SU-DHL-6 (cell line): Measurements from ENCODE around the gene GRAP2.

Source experiments
- CTCF ChIP-seq: fragments of 200-600 bp; sonication (generic); IDR thresholded peaks from one replicate; pipeline ENCODE4 v1.5.1; 2017; ENCODE audit warnings: antibody characterized with exemption, mild to moderate bottlenecking, low read length, moderate library complexity; ENCODE audit not compliant: insufficient read depth, poor library complexity, severe bottlenecking
- EZH2phosphoT487 ChIP-seq: fragments of 200-600 bp; sonication (generic), shearing (Covaris generic); conservative IDR thresholded peaks from 2 replicates; pipeline ENCODE4 v1.6.1; 2018; ENCODE audit warnings: mild to moderate bottlenecking, antibody characterized with exemption, low read length, moderate library complexity, mixed read lengths

DNA sequence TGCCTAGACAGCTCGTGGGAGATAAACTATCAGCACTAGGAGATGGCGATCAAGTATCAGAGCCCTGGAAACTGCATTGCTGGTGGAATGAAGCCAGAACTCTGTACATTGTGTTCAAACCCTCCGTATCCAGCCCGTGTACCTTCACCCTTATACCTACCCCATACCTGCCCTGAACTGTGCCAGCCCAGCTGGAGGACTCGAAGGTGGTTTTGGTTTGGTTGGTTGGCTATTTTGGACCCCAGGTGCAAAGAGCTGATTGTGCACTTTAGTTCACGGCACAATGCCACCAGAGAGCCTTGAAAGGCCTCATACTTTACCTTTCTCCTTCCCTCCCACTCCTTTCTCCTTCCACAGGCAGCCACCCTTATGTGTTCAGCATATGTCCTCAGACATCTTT is 109.9 kb downstream of the GRAP2 start:
- no peak for TF ChIP-seq CTCF
- TF ChIP-seq EZH2phosphoT487 = no peak
